Adipose tissue (tissue), 3 donors: ENCODE results near the gene MTR. TPM values are rescaled to one million over a fixed set of nuclear protein-coding genes. Genes with fewer than 3 reads are reported as not detected.

Experiments used
- H3K27ac ChIP-seq: one replicate; pipeline ENCODE4 v1.5.1; 2013; ENCODE audit warnings: low read depth, low read length
- WGBS, 3 donors: extraction: QIAGEN DNeasy Blood & Tissue Kit; methylation state at CpG; one replicate each; pipeline ENCODE4 v1.1.7; 2013; 5-methylcytosine and 5-hydroxymethylcytosine counted together
- polyA plus RNA-seq, 3 donors: library from polyadenylated mRNA; stranded (reverse); fragments of 200-250 nt; gene quantifications; one replicate each; pipeline ENCODE4 v1.2.3, GENCODE V29; 2013
- donor health status: healthy with polysubstance abuse.
- donor health status: Bipolar disorder and iron deficiency.
- donor health status: healthy.

MTR gene
- polyA plus RNA-seq, 3 donors = 4.5 to 16.5 (median 5.9) TPM

GRCh38 chr1:236916131-236916800, 121.2 kb downstream of the MTR start:
- no peak overlapping the region for H3K27ac ChIP-seq
- 92 to 98% (median 93%) methylated on average over 5 of the region's 5 CpGs for WGBS, 3 donors

DNA sequence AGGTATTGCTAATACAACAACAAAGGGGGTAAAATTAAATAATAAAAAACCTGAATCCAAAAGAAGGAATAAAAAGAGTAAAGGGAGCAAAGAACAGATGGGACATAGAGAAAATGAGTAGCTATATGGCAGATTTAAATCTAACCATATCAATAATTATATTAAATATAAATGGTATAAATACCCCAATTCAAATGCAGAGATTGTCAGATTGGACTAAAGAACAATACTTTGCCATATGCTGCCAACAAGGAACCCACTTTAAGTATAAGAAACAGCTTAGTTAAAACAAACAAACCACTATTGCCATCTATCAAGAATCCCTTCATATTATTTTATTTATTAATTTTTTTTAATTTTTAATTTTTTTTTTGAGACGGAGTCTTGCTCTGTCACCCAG, 122.4 kb downstream of the MTR start:
- 97 to 100% (median 100%) methylated on average over 1 of the region's 1 CpG for WGBS, 3 donors
- no peak overlapping the region for H3K27ac ChIP-seq

DNA sequence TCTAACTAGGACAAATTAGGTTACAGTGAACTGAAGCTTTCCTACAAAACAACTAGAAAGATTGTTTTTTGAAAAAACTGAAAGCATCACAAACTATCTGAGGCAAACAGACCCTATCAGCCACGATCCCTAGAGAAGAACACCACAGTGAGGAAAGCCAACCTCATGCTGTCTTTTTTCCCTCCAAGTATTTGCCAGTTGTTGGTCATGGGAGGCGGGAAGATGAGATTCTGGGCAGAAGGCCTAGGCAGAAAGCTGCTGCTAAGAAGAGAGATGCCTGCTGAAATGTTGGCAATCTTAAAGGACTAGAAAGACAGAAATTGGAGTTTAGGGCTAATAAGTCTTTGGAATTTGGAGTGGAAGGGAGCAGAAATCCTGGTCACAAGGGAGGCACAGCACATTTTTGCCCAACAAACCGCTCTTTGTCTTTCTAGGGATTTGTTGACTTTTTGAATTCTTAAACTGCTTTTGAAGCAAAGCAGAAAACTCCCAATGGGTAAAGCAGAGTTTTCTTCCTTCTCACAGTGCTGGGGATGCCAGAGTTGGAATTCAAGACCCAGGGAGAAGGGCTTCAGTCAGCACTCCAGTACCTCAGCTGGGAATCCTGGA, 125.3 kb downstream of the MTR start:
- WGBS, 3 donors = 80 to 85% (median 81%) methylated on average over 3 of the region's 3 CpGs
- no peak overlapping the region for H3K27ac ChIP-seq

DNA sequence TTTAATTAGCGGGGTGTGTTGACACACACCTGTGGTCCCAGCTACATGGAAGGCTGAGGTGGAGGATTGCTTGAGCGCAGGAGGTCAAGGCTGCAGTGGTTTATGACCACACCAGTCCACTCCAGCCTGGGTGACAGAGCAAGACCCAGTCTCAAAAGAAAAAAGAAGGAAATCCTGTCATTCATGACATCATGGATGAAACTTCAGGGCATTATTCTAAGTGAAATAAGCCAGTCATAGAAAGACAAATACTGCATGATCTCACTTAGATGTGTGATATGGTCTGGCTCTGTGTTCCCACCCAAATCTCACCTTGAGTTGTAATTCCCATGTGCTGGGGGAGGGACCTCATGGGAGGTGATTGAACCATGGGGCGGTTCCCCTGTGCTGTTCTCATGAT, 126.5 kb downstream of the MTR start:
- H3K27ac ChIP-seq = no peak overlapping the region
- WGBS, 3 donors = 95 to 100% (median 97%) methylated on average over 3 of the region's 3 CpGs

GRCh38 chr1:236922190-236922589, 127.1 kb downstream of the MTR start:
- WGBS, 3 donors = 87 to 91% (median 88%) methylated on average over 2 of the region's 2 CpGs

GRCh38 chr1:236925386-236925785, 130.3 kb downstream of the MTR start:
- WGBS, 3 donors = 71 to 88% (median 84%) methylated on average over 4 of the region's 4 CpGs
- no peak overlapping the region for H3K27ac ChIP-seq

More at GRCh38 chr1:236922190-236922589, 127.1 kb downstream of the MTR start:
- H3K27ac ChIP-seq = no peak overlapping the region

- 87 to 92% (median 88%) methylated on average over 4 of the region's 4 CpGs for WGBS, 3 donors
- H3K27ac ChIP-seq = no peak overlapping the region
These were observed 135.4 kb downstream of the MTR start for GRCh38 chr1:236930503-236930902.

DNA sequence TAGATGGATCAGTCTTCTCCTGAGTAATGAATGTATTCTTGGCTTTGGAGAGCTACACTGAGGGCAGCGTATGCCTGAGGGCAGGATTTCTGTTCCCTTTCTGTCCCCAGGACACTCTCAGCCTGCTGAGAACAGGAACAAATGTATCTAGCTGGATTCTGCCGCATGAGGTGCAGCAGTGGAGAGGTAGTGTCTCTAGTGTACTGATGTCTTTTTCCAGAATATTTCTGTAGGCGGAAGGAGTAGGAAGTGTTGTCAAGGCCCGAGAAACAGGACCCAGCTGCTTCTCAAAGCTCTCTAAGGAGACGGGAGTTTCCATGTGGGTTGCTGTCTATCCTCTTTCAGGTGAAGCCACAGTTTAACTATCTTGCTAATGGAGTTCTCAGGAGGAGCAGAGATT, 143.7 kb downstream of the MTR start:
- no peak overlapping the region for H3K27ac ChIP-seq
- 60 to 74% (median 63%) methylated on average over 5 of the region's 5 CpGs for WGBS, 3 donors

DNA sequence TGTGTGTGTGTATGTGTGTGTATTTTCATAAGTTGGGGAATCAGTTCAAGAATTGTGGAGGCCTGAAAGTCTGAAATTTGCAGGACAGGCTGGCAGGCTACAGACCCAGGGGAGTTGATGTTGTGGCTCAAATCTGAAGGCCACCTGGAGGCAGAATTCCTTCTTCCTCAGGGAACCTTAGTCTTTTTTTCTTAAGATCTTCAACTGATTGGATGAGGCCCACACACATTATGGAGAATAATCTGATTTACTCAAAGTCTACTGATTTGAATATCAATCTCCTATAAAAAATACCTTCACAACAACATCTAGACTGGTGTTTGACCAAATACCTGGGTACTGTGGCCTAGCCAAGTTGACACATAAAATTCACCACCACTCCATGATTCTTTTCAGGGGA, 147.3 kb downstream of the MTR start:
- no peak overlapping the region for H3K27ac ChIP-seq

GRCh38 chr1:236944556-236944955, 149.5 kb downstream of the MTR start:
- no peak overlapping the region for H3K27ac ChIP-seq
- WGBS, 3 donors = 38 to 66% (median 55%) methylated on average over 2 of the region's 2 CpGs

DNA sequence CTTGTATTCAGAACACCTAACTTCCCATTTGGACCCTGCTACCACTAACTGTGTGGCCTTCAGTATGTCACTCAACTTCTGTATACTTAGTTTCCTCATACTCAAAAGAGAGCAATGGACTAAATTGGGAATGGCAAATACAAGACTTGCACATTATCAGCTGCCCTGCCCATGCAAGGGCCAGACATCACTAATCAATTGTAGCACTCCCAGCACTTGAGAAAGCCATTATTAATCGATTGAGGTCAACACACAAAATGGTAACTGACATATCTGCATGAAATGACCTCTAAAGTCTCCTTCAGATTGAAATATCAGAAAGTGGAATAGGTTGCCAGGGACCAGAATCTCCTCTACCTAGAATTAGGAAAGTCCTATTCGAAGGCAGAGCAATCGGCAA, 149.9 kb downstream of the MTR start:
- no peak overlapping the region for H3K27ac ChIP-seq
- WGBS, 3 donors = 92 to 93% (median 93%) methylated on average over 3 of the region's 3 CpGs

- no peak overlapping the region for H3K27ac ChIP-seq
- WGBS, 3 donors = 62 to 70% (median 66%) methylated on average over 8 of the region's 8 CpGs
These were observed 152.7 kb downstream of the MTR start for GRCh38 chr1:236947794-236948193.

DNA sequence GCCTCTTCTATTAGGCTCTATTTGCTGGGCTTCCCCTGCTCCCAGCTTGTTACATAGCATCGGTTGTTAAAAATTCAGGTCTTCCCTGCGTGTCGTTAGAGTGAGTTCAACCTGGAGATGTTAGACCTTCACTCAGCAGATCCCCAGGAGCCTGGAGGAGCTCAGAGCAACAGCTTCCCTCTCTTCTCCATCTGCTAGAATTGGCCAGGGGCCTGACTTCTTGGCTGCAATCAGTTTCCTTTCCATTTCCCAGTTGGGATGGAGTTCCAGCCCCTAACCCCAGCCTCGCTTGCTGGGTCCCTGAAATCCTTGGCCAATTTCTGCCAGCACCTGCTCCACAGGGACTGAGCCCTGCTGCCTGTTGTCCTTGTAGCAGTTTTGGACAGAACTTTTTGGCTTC, 153.3 kb downstream of the MTR start:
- no peak overlapping the region for H3K27ac ChIP-seq
- 77 to 78% (median 77%) methylated on average over 4 of the region's 4 CpGs for WGBS, 3 donors

- 69 to 76% (median 72%) methylated on average over 6 of the region's 6 CpGs for WGBS, 3 donors
- no peak overlapping the region for H3K27ac ChIP-seq
These were observed 153.9 kb downstream of the MTR start for GRCh38 chr1:236948996-236949395.

DNA sequence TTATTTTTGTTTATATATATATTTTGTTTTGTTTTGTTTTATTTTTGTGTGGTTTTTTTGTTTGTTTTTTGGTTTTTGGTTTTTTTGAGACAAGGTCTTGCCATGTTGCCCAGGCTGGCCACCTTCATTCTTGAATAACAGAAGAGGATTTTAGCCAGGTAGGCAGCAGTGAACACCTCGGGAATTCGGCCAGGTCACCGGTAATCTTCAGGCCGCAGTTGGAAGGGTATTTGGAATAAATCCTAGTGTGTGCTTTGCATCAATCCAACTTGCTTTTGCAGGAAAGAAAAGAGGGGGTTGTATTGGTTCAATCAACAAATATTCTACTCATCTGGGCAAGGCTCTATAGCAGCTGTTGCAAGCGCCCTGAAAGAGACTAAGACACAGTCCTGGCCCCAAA, 155.3 kb downstream of the MTR start:
- 80 to 95% (median 84%) methylated on average over 5 of the region's 5 CpGs for WGBS, 3 donors
- H3K27ac ChIP-seq = no peak overlapping the region

- WGBS, 3 donors = 38 to 51% (median 47%) methylated on average over 7 of the region's 7 CpGs
- H3K27ac ChIP-seq = no peak overlapping the region
These were observed 156.6 kb downstream of the MTR start for GRCh38 chr1:236951672-236952071.

- WGBS, 3 donors = 30 to 44% (median 34%) methylated on average over 9 of the region's 9 CpGs
These were observed 157.3 kb downstream of the MTR start for GRCh38 chr1:236952246-236953003.

GRCh38 chr1:236953151-236953700, 158.1 kb downstream of the MTR start:
- 71 to 77% (median 76%) methylated on average over 2 of the region's 2 CpGs for WGBS, 3 donors
- H3K27ac ChIP-seq = no peak overlapping the region

More at GRCh38 chr1:236952246-236953003, 157.3 kb downstream of the MTR start:
- no peak overlapping the region for H3K27ac ChIP-seq
